Bone marrow (tissue), 2 donors: ENCODE results near the gene MRPL20.
"Not testable (repeated sequence)": the region's sequence is repeated elsewhere in the genome, so short reads cannot be mapped to it uniquely, and the experiment has no call there.

ENCODE experiments used
- DNase-seq, 2 donors: peaks; one replicate each; lab custom pipeline; 2025; lab: John Stamatoyannopoulos, UW

The MRPL20 gene

GRCh38 chr1:1406821-1407635 lies at the start of gene MRPL20:
TSS of gene MRPL20 (minus strand) at chr1:1407293. CDS start at chr1:1407217, 76 bp downstream.
- peak; percentile 76 to 80 for DNase-seq

- not testable (repeated sequence) for DNase-seq
Observed at GRCh38 chr1:1456683-1457255, 49.7 kb upstream of the MRPL20 start.

- not testable (repeated sequence) for DNase-seq
Observed at GRCh38 chr1:1455934-1456333, 48.8 kb upstream of the MRPL20 start.

- no peak for DNase-seq
Observed at GRCh38 chr1:1455366-1455884, 48.3 kb upstream of the MRPL20 start.

- DNase-seq = not testable (repeated sequence)
Observed at GRCh38 chr1:1454286-1455056, 47.4 kb upstream of the MRPL20 start.

GRCh38 chr1:1452882-1453281 lies 45.8 kb upstream of the MRPL20 start:
- DNase-seq = no peak

- DNase-seq = not testable (repeated sequence)
Observed at GRCh38 chr1:1452365-1452739, 45.3 kb upstream of the MRPL20 start.

GRCh38 chr1:1451696-1452364 lies 44.7 kb upstream of the MRPL20 start:
- no peak for DNase-seq

- DNase-seq = not testable (repeated sequence)
Observed at GRCh38 chr1:1450616-1451015, 43.5 kb upstream of the MRPL20 start.

GRCh38 chr1:1449099-1449739 lies 42.1 kb upstream of the MRPL20 start, which contains the start of gene ATAD3C:
TSS of gene ATAD3C (plus strand) at chr1:1449689. CDS start at chr1:1450684, 995 bp downstream.
- no peak for DNase-seq

- DNase-seq = not testable (repeated sequence)
Observed at GRCh38 chr1:1446631-1447030, 39.5 kb upstream of the MRPL20 start.

- DNase-seq = no peak
Observed at GRCh38 chr1:1442069-1442770, 35.1 kb upstream of the MRPL20 start.

GRCh38 chr1:1441002-1441888 lies 34.2 kb upstream of the MRPL20 start:
- DNase-seq = peak; percentile 13 to 16

GRCh38 chr1:1440262-1441001 lies 33.3 kb upstream of the MRPL20 start:
- DNase-seq = no peak

GRCh38 chr1:1439546-1440261 lies 32.6 kb upstream of the MRPL20 start:
- no peak for DNase-seq

- DNase-seq = no peak
Observed at GRCh38 chr1:1438531-1439381, 31.7 kb upstream of the MRPL20 start.

GRCh38 chr1:1437904-1438376 lies 30.8 kb upstream of the MRPL20 start:
- no peak for DNase-seq
